D721Med (cell line): ENCODE measurements around the gene TRAPPC5.

Experiments used
- DNase-seq: peaks from one replicate; pipeline ENCODE4 v3.0.0; 2011; ENCODE audit warnings: low spot score; ENCODE audit not compliant: insufficient read length
- FAIRE-seq: peaks from 2 replicates; lab custom pipeline; 2011; peaks lifted over from hg19 to GRCh38; lab: Jason Lieb, UNC
- CTCF ChIP-seq: IDR thresholded peaks from 2 replicates; pipeline ENCODE4 v1.5.1; 2012; ENCODE audit warnings: mild to moderate bottlenecking, control low read depth; ENCODE audit not compliant: insufficient read depth; ENCODE audit errors: missing control alignments

Gene TRAPPC5

GRCh38 chr19:7709932-7710460 lies 29.4 kb downstream of the TRAPPC5 start:
- no peak for TF ChIP-seq CTCF
- no peak for DNase-seq
- no peak for FAIRE-seq

- no peak for TF ChIP-seq CTCF
- DNase-seq (no peak), FAIRE-seq (no peak)
Measured at GRCh38 chr19:7710616-7711015, 30.0 kb downstream of the TRAPPC5 start.

- FAIRE-seq = no peak
- TF ChIP-seq CTCF = no peak
- no peak for DNase-seq
Measured at GRCh38 chr19:7715671-7716070, 35.0 kb downstream of the TRAPPC5 start.

- no peak for DNase-seq
- no peak for TF ChIP-seq CTCF
- no peak for FAIRE-seq
Measured at GRCh38 chr19:7716762-7717161, 36.1 kb downstream of the TRAPPC5 start.

GRCh38 chr19:7718668-7719067 lies 38.0 kb downstream of the TRAPPC5 start:
- no peak for TF ChIP-seq CTCF
- FAIRE-seq (no peak), DNase-seq (no peak)

- no peak for TF ChIP-seq CTCF
- DNase-seq (no peak), FAIRE-seq (no peak)
Measured at GRCh38 chr19:7720351-7720750, 39.7 kb downstream of the TRAPPC5 start.

- FAIRE-seq (peak; percentile 78), DNase-seq (no peak)
- TF ChIP-seq CTCF = no peak
Measured at GRCh38 chr19:7722231-7722651, 41.6 kb downstream of the TRAPPC5 start.
